Fibroblast of skin of left quadriceps (primary cell): ENCODE results near the gene TNS1.
A peak's percentile ranks its signal among the peaks of the same experiment; 100 is the strongest.

Experiments used
- DNase-seq, 2 experiments: peaks; one replicate each; pipeline ENCODE4 v3.0.0-alpha.2; 2013; ENCODE audit warnings: low read depth in 2 of 2

The TNS1 gene

DNA sequence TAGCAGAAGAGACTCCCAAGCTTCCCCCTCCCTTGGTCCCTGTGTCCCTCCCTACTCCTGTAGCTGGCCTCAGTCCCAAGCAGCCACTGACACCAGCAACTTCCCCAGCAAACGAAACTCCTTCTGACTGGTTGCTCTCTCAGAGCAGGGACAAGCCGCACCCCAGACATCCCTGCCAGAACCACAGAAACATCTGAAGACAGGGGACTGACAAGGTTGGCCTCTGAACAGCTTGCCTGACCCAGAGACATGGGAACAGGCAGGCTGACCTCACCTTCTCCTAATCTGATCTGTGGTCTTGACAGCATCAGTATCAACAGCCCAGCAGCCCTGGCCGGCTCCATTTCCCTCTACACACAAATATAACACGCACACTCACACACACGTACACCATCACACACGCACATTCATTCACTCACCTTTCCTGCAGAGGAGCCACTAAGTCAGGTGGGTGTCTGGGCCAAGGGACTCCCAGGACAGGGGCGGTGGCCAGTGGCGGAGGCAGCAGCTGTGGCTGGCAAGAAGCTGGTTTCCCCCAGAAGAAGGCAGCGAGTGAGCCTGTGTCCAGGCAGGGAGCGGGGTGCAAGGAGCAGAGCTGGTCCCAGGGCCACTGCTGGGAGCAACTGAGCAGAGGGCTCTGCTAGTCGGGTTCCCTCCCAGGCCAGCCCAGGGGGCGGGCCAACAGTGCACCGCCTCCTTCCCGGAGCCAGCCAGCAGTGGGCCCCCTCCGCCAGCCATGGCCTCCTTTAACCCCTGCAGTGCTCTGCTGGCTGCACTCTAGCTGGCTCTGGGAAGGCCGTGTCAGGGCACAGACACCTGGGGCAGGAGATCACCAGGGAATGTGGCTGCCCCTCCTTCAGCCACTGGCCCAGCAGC lies 59.1 kb downstream of the TNS1 start:
- no peak for DNase-seq

DNA sequence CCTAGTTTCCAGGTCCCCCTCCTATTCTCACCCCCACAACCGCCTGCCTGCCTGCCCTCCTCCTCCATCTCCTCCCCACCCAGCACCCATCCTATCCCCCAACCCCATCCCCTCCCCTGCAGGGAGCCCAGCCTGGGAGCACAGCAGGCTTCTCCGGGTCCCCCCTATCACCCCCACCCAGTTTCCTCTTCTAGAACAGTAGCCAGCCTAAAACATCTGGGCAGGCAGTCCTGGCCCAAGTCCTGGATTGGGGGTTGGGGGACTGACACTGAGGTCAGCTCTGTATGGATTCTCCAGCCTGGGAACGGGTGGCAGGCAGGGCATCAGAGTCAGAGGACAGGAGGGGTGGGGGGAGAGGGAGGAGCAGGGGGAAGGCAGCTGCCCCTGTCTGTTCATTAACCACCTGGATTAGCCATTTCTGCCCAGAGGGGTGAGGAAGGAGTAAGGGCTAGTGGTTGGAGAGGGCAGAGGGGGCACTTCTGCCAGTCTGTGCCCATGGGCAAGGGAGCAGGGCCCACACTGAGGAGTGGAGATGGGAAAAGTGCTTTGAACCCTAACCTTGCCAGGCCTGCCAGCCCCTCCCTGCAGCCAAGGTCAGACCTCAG lies 60.0 kb downstream of the TNS1 start:
- no peak for DNase-seq

DNA sequence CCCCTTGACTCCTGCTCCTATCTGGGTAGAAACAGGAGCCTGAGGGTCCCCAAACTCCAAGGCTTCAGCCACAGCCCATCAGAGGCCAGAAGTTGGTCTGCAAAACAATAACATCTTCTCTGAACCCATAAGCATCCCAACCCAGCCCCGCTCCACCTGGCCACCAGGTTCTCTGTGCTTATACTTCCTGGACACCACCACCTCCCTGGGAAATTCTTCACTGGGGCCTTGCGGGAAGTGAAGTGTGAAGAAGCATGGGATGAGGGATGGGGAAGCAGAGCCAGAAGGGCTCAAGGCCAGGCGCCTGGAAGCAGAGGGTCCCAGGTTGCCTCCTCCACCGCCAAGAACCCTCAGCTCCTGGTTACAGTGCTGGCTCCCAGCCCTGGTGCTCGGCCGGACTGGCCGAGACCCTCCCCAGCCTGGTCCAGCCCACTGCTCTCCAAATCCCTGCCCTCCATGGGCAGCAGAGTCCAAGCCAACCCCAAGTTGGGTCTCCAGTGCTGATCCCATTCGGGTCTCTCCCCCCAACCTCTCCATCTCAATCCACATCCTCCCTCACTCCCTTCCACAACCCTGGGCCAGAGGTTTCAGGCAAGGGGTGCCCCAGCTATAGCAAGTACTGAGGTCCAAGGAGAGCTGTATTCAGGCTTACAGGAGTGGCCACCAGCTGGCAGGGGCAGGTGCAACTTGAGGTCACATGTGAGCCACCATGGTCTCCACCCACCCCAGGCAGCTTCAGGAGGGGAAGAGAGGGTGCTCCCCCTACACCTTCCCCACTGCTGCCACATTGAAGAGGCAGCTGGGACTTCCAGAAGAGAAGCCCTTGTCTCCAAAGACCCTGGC lies 60.7 kb downstream of the TNS1 start:
- DNase-seq = no peak

DNA sequence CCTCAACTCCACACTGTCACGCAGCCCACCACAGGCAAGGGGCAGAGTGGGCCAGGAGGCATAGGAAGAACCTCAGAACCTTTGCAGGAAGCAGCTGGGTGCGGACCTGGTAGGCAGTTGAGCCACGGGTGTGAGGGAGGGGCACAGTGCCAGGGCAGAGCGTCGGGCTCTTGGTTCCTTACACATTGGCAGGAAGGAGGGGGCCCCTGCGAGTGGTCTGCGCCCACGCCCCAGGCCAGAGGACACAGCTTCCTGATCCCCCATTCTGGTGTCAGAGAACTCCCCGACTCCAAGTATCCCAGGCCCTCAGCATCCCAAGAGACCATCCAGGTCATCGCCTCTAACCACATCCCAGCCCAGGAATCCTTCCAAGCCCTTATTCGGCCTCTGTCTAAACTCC lies 61.5 kb downstream of the TNS1 start:
- no peak for DNase-seq

DNA sequence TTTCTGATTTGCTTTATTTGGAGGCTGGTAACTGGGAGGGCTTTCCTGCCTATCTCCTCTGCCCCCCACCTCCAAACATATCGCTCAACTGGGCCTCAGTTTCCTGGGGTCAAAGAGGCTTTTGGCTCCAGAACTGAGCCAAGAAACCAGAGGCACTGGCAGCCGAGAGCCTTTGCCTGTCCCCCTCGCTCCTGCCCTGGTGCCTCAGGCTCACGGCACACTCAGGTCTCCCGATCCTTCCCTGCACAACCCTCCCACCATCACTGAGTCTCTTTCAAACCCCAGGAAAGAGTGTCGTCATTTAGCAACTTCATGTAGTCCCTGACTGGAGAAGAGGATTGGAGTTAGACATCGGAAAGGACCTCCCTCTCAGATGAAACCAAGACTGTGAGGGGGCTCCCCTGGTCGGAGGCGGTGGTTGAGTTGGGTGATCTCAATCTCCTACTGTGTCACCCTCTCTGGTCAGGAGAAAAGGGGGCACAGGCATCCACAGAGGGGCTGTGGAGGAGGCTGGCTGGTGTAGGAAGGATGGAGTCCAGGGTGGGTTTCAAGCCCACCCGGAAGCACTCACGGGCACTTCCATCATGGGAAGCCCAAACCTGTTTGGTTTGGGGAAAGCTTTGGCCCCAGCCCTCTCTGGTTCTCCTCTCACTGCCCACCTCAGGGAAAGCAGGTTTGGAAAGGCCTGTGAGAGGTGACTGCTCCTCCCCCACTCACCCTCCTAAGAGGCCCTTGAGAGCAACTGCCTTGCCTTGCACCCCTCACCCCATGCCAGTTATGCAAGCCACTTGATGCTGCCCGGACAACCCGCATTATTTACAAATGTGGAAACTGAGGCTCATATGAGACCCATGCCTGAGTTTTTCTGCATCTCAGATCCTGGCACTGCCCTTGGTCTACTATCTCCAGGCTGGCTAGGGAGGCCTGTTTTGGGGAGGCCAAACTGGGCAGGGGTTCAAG lies 62.3 kb downstream of the TNS1 start:
- no peak for DNase-seq

DNA sequence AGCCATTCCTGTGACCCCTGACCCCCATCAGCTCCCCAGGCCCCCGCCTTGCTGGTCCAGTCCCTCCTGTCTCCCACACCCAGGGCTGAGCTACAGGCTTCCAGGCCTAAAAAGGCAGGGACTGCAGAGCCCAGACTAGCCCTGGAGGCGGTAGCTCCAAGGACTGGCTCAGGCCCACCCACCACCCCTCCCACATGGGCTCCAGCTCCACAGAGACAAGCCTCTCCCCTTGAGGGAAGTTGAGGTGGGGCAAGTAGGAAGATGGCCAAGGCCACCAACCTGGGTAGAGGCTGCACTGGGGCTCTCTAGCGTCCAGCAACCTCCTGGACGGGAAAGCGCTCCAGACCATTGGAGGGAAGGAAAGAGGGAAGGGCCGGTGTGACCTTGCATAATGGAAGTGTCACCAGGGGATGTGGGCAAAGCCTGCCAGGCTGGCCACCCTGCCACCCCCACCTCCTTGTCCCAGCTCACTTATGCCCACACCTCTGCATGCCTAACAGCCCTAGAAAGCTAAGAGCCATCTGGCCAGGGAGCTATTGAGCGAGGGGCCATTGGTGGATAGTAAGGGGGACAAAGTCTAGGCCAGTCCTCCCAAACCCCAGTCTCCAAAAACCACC lies 63.1 kb downstream of the TNS1 start:
- no peak for DNase-seq

DNA sequence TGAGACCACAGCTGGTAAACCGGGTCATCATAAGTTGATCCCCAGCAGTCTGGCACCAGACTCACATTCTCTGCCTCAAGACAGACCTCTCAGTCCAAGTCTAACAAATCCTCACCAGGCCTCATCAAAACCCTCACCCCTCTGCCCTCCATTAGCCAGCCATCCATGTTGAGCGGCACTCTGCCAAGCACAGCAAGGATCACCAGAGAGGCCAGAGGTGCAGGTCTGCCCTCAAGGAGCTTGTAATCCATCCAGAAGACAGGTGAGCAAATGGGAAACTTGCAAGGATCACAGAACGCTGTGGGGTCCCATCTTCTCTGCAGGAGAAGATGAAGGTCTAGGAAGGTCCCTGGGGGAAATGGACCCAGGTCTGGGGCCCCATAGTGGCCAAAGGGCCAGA lies 63.6 kb downstream of the TNS1 start:
- DNase-seq = no peak

DNA sequence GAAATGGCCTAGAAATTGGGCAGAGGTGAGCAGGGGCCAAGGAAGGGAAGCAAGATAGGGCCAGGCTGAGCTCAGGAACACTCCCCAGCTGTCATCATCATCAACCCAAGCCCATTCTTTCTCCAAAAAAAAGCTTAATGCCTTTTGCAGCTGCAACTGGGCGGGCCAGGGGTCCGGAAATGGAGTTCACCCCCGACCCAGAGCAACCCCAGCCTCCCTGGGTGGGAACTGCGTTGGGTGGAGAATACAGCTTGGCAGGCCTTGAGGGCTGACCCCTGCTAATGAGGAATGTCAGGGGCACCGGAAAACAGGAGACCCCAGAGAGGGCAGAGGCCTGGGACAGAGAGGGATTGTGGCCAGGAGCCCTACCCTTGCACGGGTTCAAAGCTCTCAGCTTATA lies 64.8 kb downstream of the TNS1 start:
- no peak for DNase-seq

DNA sequence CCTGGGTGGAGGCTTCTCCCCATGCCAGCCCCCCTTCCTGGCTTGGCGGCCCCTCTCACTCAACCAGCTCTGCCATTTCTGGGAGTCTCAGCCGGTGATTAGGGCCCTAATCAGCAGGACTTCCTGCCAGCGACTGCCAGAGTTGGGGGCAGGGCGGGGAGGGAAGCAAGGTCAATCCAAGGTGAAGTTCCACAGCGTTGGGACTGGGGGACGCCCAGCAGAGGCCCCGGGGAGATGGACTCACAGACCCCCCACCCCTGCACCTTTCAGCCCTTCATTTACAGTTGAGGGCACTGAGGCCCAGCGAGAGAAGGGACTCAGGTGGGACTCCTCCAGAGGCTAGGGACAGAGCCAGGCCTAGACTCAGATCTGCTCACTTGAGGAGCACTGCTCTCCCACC lies 65.3 kb downstream of the TNS1 start:
- DNase-seq = no peak

DNA sequence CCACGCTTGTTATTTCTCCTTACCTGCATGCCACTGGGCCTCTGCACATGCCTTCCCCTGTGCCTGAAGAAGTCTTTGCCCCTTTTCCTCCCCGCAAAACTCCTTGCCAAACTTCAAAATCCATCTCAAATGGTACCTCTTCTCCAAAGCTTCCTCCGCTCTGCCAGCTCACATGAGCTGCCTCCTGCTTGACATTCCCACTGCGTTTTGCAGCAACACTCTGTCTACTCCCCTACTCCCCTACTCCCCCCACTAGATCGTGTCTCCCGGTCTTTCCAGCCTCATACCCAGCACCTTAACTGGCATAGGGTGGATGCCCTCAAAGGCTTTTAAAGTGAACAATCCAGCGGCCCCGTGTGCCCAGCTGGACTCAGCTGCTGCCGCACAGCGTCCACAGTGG lies 65.8 kb downstream of the TNS1 start:
- DNase-seq = no peak

DNA sequence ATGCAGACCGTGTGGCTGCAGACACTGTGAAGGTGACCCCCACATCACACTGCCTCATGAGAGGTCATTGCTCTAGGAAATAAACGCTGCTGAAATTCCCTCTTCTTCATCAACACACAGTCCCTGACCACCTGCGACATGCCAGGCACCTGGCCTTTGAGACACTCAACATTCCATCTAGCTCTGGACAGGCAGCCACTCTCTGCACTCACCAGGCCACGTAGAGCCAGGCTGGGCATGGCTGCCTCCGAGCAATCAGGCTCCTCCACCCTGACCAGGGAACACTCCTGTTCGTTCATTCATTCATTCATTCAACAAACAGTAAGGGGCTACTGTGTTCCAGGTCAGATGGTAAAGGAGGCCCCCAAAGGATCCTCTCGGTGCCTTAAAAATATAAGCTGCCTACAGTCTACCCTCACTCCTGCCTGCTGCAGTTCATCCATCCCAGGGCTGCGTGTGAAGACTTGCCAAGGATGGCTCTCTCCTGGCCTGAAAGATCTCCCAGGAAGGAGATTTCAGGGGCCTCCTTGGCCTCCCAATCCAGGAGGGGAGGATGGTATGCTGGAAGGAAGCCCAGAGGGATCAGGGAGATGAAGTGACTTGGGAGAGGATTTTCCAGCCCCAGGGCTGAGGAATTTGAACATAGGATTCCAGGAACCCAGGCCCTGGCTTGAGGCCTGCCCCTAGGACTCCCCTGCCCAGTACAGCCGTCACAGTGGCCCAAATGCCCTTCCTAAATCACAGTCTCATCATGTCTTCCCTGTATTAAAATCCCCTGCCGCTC lies 66.7 kb downstream of the TNS1 start:
- peak; percentile 55 to 62 for DNase-seq

DNA sequence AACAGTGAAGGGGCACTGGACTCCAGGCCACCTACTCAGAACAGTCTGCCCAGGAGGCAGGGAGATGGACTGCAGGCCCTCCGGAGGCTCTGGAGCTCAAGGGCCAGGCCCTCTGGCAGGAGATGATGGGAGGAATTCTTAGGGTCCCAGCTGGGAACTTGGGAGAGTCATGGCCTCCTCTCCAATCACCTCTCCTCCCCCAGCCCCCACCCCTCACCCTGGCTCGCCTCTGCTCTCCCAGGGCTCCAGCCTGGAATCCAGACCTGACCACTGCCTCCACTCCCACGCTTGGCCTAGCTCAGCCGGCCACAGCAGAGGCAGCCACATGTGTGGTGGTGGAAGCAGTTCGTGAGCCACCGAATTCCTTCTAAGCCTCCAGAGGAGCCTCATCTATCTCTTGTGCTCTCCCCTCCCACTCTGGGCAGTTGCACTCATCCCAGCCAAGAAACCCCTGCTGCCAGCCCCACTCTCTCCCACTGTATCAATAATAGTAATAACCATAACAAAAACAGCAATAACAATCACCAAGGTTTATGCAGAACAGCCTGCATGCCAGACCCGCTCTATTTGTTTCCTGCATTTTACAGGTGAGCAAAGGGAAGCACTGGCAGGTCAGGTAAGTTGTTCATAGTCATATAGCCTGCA lies 67.4 kb downstream of the TNS1 start:
- DNase-seq = peak in 1 of 2 experiments; percentile 32

DNA sequence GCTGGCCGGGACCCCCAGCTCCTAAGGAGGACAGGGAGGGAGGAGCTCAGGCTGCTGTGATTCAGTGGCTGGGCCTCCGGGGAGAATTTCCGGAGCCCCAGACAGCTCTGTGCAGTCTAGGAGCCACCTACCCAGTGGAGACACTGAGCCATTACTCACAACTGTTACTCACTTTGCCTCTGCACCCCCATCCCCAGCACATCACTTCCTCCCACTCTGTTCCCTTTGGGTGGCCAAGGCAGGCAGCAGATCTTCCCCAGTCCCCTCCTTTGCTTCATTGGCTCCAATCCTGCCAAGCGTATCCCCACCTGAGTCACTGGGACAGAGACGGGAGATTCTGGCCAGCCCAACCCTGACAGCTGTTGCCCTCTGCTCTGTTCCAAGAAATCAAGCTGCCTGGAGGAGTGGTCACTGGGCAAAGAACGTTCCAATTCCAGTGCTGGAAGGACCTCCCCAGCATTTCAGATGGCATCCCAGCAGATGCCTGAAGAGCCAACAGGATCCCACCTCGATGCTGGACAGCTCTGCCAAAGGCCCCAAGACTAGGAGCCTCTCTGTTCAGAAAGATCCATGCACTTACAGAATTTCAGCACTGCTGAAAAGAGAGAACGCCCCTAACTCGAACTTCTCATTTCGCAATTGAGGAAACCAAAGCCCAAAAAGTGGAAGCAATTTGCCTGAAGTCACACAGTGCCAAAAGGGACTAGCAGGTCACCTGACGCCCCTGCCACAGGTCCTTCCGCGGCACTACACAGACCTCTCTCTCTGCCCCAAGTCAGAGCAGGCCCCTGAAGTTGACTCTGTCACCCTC lies 68.3 kb downstream of the TNS1 start:
- peak; percentile 69 to 70 for DNase-seq

DNA sequence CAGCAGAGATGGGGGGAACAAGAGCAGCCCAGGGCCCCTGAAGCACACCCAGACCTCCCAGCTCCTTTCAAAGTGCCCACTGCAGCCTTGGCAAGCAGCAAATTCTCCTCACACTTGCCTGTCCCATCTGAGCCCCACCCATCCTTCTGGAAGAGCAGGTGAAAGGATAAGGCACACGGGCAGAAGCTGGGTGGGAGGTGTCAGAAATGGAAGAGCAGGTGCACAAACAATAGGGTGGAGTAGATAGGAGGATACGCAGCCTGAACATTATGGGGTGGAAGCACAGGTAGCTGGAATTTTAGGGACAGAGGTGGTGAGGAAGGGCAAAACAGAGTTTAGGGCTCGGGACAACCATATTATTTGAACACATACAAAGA lies 69.2 kb downstream of the TNS1 start:
- no peak for DNase-seq

DNA sequence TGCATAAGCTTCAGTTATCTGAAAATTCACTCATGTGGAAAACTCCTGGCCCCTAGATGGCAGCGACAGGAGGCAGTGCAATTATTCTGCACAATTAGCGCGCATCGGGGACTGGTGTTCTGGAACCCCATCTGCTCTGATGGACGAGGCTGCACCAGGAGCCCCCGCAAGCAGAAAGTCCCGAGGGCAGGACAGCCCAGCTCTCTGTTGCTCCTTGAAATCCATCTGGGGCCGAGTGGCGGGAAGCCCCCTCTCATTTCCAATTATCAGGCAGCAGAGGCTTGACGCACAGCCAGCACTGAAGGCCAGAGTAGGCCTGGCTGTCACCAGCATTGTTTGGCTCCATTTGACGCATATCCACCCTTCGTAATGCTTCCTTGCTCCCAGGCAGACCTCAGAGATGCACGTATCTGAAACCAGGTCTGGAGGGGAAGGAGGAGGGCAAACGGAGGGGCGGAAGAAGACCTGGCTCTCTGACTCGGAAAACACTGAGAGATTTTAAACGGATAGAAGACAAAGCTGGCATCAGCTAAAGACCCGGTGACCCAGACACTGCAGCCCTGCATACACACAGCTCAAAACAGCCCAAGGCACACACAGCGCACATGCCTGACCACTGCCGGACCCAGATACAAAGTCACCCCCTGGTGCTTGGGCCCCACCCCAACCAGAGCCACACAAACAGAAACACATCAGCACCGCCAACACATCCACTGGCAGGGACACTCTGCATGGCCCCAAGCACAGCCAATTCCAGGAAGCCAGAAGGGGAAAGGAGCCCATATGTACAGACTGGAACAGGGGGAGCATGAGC lies 69.8 kb downstream of the TNS1 start:
- no peak for DNase-seq

DNA sequence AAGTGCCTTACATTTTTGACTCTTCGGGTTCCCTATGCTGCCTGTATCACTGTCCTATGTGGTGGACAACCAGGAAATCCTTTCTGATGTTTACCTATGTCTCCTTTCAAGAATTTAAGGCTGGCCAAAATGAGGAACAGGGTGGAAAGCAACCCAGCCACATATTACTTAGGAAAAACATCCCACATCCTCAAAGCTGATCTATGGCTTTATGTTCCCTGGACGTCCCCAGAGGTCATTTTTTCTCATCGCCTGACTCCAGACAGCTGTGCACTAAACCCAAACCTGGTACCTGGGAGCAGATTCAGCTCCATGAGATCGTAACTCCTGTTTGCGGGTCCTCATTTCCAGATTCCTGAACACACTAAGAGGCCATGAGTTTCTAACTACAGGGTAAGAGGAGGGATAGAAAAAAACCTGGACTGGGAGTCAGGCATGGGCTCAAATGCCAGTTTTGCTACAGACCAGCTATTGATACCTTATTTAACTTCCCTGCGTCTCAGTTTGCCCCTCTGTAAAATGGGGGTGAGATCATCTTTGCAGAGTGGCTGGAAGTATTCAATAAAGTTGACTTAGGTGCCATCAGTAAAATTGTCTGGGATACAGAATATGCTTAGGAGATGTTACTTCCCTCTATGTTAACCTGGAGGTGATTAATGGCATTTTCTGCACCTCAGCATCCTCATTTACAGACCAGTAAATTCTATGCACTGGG lies 70.8 kb downstream of the TNS1 start:
- DNase-seq = no peak
